Tibial artery (tissue), 4 donors: ENCODE measurements around the gene GSTA3.
"Not testable (repeated sequence)": the region's sequence is repeated elsewhere in the genome, so short reads cannot be mapped to it uniquely, and the experiment has no call there.

Source experiments
- DNase-seq, 2 donors: peaks; one replicate each; pipeline ENCODE4 v3.0.0-alpha.2; 2019
- H3K27ac ChIP-seq, 2 donors: fragments of 200-600 bp; sonication (generic) in 1 of 2; 1 replicate in 1 of 2; 2 replicates in 1 of 2; pipeline ENCODE4 v1.5.1; 2018 to 2019; ENCODE audit warnings: mild to moderate bottlenecking in 1 of 2
- H3K27me3 ChIP-seq, 2 donors: fragments of 200-600 bp; sonication (generic) in 1 of 2; one replicate each; pipeline versions ENCODE4 v1.5.1 to v1.6.0; 2016 to 2019
- H3K36me3 ChIP-seq, 3 donors: fragments of 200-600 bp; sonication (generic) in 2 of 3; one replicate each; pipeline ENCODE4 v1.5.1; 2016 to 2019; ENCODE audit warnings: mild to moderate bottlenecking in 2 of 3
- H3K4me1 ChIP-seq, 4 donors: fragments of 200-600 bp; sonication (generic) in 2 of 4; 1 replicate in 3 of 4; 2 replicates in 1 of 4; pipeline ENCODE4 v1.5.1; 2016 to 2019
- H3K4me3 ChIP-seq, 2 donors: fragments of 200-600 bp; sonication (generic) in 1 of 2; 1 replicate in 1 of 2; 2 replicates in 1 of 2; pipeline ENCODE4 v1.5.1; 2018 to 2019; ENCODE audit warnings: mild to moderate bottlenecking in 2 of 2
- H3K9me3 ChIP-seq, 3 donors: fragments of 200-600 bp; sonication (generic) in 1 of 3; one replicate each; pipeline ENCODE4 v1.5.1; 2016 to 2019
- intact Hi-C: fragments of 100-400 bp; cut with DNase I; formaldehyde crosslinking; loops from one replicate; pipeline ENCODE4 v1.15.0; 2023; ENCODE audit warnings: low total_unique reads
- TF ChIP-seq, protein P1 (sequence below), 2 experiments: fragments of 200-600 bp in 1 of 2; fragments of 450-650 bp in 1 of 2; IDR thresholded peaks; one replicate each; pipeline ENCODE4 v1.5.1; 2017 to 2019; ENCODE audit warnings: antibody characterized with exemption in 2 of 2, mild to moderate bottlenecking in 1 of 2, moderate library complexity in 1 of 2

GSTA3 gene

DNA sequence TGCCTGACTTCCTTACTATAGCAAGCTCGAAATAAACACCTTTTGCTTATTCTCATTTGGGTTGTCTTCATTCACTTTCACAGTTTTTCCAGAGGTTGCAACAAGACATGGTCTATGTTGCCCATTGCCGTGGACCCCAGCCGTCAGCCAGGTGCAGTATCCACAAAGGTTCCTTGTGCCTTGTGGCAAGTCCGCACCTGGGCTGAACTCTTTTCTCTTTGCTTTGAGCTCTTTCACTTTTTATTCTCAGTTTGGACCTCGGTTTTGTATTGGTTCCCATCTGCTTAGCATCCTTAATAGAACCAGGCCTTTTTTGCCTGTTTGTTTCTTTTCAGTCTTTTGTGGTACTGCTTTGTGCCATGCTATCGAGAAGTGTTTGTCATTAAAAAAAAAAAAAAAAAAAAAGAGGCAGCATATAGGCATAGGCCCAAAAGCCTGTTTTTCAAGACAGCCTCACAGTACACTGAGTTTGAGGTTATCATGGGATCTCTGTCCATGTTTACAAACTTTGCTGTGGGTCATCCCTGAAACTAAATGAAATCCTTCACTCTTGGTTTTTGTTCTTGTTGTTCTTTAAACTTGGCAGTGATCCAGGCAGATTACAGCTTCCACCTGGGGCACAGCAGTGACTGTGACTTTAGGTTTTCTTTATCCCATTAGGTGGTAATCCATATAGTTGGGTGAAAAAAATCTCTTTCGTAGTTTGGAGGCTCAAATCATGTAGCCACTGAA is 33.3 kb downstream of the GSTA3 start:
- Histone ChIP-seq H3K27ac (no peak overlapping the region), H3K4me1 (no peaks in the 10 kb centered on the region), H3K9me3 (no peaks in the 10 kb centered on the region), H3K27me3 (no peaks in the 10 kb centered on the region), H3K4me3 (no peak overlapping the region), H3K36me3 (no peaks in the 10 kb centered on the region)
- intact Hi-C loops, result no loop called here
- TF ChIP-seq, protein P1, sequence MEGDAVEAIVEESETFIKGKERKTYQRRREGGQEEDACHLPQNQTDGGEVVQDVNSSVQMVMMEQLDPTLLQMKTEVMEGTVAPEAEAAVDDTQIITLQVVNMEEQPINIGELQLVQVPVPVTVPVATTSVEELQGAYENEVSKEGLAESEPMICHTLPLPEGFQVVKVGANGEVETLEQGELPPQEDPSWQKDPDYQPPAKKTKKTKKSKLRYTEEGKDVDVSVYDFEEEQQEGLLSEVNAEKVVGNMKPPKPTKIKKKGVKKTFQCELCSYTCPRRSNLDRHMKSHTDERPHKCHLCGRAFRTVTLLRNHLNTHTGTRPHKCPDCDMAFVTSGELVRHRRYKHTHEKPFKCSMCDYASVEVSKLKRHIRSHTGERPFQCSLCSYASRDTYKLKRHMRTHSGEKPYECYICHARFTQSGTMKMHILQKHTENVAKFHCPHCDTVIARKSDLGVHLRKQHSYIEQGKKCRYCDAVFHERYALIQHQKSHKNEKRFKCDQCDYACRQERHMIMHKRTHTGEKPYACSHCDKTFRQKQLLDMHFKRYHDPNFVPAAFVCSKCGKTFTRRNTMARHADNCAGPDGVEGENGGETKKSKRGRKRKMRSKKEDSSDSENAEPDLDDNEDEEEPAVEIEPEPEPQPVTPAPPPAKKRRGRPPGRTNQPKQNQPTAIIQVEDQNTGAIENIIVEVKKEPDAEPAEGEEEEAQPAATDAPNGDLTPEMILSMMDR (IDR thresholded peaks at IDR 0.05), result no peak
- DNase-seq, result no peak

DNA sequence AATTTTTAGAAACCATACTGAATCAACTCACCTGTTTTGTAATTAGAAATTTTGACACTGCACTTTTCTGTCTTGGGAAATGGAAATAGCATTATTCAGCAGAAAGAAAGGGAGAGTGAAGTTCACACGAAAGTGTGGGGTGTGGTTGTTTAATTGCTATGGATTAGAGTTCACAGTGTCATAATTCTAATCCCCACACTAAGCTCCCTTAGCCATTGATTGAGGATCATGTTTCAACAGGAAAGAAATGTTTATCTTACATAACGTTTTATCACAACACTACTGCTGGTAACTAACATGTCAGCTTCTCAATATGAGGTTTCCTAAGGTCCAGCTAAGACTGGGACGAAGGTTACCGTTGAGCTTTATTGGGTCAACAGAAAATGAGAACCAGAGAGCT is 37.5 kb downstream of the GSTA3 start:
- H3K27ac ChIP-seq, result no peak overlapping the region
- no peaks in the 10 kb centered on the region for H3K9me3 ChIP-seq
- TF ChIP-seq, protein P1 (IDR thresholded peaks at IDR 0.05), result no peak
- no peaks in the 10 kb centered on the region for H3K36me3 ChIP-seq
- no peaks in the 10 kb centered on the region for H3K27me3 ChIP-seq
- DNase-seq, result no peak
- no peaks in the 10 kb centered on the region for H3K4me1 ChIP-seq
- no peak overlapping the region for H3K4me3 ChIP-seq
- intact Hi-C loops, result no loop called here

DNA sequence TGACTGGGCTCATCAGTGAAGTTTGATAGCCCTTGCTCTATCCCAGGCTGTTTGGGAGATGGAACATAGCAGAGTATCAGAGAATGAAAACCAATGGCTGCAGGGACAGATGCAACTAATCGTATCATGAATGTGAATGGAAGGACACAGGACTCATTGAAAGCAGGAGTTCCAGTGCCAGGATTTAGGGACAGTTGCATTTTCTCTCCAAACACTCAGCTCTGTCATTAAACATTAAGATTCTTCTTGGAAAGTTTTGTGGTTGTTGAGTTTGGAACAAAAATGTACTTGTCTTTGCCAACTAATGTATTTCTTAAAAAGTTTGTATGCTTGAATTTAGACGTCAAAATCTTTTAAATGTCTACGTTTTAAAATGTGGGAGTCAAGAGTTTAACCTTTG is 37.9 kb downstream of the GSTA3 start:
- TF ChIP-seq, protein P1 (IDR thresholded peaks at IDR 0.05), result no peak
- H3K4me3 ChIP-seq, result no peak overlapping the region
- no peak overlapping the region for H3K27ac ChIP-seq
- H3K27me3 ChIP-seq, result no peaks in the 10 kb centered on the region
- H3K9me3 ChIP-seq, result no peaks in the 10 kb centered on the region
- intact Hi-C loops, result no loop called here
- H3K4me1 ChIP-seq, result no peaks in the 10 kb centered on the region
- no peaks in the 10 kb centered on the region for H3K36me3 ChIP-seq
- no peak for DNase-seq

DNA sequence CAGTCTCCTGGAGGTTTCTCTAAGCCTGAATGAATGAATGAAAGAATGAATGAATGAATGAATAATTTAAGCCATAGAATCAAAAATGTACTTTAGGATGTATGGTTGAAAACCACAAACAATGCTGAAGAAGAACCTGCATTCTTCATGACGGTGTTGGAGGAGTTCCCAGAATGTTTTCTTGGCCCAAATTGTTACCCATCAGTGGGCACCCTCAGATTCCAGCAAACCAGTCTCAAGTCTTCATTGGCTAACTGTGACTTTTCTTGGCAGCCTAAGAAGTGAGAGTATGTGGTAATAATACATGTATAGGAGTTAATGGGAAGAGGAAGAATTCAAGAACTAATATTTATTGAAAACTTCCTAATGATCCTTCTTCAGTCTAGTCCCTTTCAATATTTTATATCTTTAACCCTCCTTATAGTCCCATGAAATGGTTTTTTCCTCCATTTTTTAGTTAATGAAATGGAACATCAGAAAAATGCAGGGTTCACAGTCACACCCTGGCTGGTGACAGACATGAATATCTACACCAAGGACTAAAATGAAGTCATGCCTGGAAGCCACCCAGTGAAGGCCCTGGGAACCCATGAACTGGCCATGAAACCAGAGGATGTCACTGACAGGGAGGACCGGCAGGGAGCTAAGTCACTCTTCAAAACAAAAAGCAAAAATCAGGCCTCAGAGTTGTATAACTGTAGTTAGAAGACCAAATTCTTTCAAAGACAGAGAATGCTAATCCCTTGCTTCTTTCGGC is 39.0 kb downstream of the GSTA3 start:
- H3K36me3 ChIP-seq, intact Hi-C loops, DNase-seq, H3K4me3 ChIP-seq, H3K27ac ChIP-seq, H3K27me3 ChIP-seq, H3K4me1 ChIP-seq, H3K9me3 ChIP-seq: not testable (repeated sequence)

DNA sequence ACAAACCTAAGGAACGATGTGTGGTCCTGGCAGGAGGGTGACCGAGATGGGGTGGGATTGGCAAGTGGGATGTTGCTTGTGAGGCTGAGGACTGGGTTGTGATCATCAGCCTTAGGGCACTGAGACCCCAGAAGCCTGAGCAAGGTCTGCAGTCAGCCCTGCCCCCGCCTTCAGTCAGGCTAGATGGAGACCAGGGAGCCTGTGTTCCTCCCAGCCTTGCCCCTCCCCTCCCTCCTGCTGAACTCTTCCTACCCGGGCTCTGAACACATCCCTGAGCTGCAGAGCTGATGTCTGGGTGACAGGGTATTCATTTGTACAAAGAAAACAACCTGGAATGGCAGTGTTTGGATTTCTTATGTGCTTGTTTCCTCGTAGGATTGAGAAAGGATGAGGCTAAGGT is 40.6 kb downstream of the GSTA3 start:
- H3K9me3 ChIP-seq, H3K4me3 ChIP-seq, H3K4me1 ChIP-seq, H3K36me3 ChIP-seq, intact Hi-C loops, DNase-seq, H3K27ac ChIP-seq, H3K27me3 ChIP-seq: not testable (repeated sequence)

DNA sequence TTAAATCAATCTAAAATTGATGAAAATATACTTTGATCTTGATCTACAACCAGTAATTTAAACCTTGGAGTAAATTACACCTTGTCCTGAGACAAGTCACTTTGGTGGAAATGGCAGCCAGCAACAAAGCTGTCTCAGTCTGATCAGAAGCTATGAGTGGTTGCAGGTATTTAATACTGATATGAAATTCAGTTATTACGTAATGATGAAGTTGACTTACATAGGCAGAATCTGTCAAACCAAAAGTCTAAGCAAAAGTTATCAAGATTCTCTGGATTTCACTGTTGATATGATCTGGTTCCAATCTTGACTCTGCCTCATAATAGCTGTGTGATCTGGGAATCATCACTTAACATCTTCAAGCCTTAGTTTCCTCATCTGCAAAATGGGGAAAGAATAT is 41.3 kb downstream of the GSTA3 start:
- H3K27me3 ChIP-seq, result no peaks in the 10 kb centered on the region
- no peaks in the 10 kb centered on the region for H3K9me3 ChIP-seq
- H3K36me3 ChIP-seq, result no peaks in the 10 kb centered on the region
- TF ChIP-seq, protein P1 (IDR thresholded peaks at IDR 0.05), result no peak
- no peak overlapping the region for H3K4me3 ChIP-seq
- intact Hi-C loops, result no loop called here
- H3K4me1 ChIP-seq, result no peaks in the 10 kb centered on the region
- no peak overlapping the region for H3K27ac ChIP-seq
- no peak for DNase-seq

DNA sequence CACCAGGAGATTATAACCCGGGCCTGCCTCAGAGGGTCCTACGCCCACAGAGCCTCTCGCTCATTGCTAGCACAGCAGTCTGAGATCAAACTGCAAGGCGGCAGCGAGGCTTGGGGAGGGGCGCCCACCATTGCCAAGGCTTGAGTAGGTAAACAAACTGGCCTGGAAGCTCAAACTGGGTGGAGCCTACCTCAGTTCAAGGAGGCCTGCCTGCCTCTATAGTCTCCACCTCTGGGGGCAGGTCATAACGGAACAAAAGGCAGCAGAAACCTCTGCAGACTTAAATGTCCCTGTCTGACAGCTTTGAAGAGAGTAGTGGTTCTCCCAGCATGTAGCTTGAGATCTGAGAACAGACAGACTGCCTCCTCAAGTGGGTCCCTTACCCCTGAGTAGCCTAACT is 48.3 kb downstream of the GSTA3 start:
- H3K27me3 ChIP-seq, H3K27ac ChIP-seq, H3K36me3 ChIP-seq, H3K4me3 ChIP-seq, intact Hi-C loops, H3K4me1 ChIP-seq, DNase-seq, H3K9me3 ChIP-seq: not testable (repeated sequence)
